DND-41 (cell line): ENCODE measurements around the gene MMD.

ENCODE experiments used
- CTCF ChIP-seq: IDR thresholded peaks from 2 replicates; pipeline ENCODE4 v1.5.1; 2012; ENCODE audit warnings: borderline replicate concordance, low read length, moderate library complexity, mild to moderate bottlenecking; ENCODE audit not compliant: poor library complexity, severe bottlenecking; ENCODE audit errors: extremely low read depth
- EZH2 ChIP-seq: IDR thresholded peaks from 3 replicates; pipeline ENCODE4 v1.6.1; 2012; ENCODE audit warnings: borderline replicate concordance, low read depth, mild to moderate bottlenecking, moderate library complexity, low read length, inconsistent platforms; ENCODE audit not compliant: severe bottlenecking

- no peak for TF ChIP-seq CTCF
- TF ChIP-seq EZH2: no peak
Measured at GRCh38 chr17:55402374-55402773, 19.3 kb downstream of the MMD start.
